Breast epithelium (tissue), 3 donors: ENCODE results near the gene BPIFB3.

ENCODE experiments used
- POLR2A ChIP-seq: fragments of 450-650 bp; IDR thresholded peaks from one replicate; pipeline ENCODE4 v1.6.1; 2016; ENCODE audit warnings: antibody characterized with exemption, mild to moderate bottlenecking, moderate library complexity
- TF ChIP-seq, protein P1 (sequence below), 3 donors: fragments of 450-650 bp; IDR thresholded peaks; one replicate each; pipeline ENCODE4 v1.5.1; 2016 to 2017; ENCODE audit warnings: antibody characterized with exemption in 3 of 3, mild to moderate bottlenecking in 3 of 3, moderate library complexity in 3 of 3

DNA sequence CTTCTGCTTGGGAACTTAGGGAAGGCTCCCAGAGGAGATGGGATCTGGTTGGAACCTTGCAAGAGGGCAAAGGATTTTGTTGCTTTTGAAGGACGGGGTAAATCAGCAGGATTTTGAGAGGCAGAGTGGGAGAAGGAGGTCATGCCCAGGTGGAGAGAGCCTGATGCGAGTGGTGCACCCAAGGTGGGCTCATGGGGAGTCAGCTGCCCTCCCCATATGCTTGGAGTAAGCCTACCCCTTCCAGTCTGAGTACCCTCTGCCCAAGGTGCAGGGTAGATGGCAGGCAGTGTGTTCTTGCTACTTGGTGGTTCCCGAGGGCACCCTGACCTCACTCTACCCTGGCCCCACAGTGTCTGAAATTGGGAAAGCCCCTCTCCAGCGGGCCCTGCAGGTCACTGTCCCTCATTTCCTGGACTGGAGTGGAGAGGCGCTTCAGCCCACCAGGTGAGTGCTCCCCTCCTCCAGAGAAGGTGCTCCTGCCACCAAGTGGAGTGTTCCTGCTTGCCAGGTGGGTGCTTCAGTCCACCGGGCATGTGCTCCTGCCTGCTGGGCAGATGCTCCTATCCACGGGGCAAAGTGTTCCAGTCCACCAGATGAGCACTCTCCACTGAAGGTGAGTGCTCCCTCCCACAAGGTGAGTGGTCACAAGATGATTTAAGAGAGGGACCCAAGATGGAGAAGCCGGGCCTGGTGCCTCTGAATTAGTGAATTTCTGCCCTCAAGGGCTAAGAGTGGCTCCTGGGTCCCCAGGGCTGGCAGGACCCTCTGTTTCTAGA lies 42.8 kb upstream of the BPIFB3 start:
- TF ChIP-seq, protein P1, sequence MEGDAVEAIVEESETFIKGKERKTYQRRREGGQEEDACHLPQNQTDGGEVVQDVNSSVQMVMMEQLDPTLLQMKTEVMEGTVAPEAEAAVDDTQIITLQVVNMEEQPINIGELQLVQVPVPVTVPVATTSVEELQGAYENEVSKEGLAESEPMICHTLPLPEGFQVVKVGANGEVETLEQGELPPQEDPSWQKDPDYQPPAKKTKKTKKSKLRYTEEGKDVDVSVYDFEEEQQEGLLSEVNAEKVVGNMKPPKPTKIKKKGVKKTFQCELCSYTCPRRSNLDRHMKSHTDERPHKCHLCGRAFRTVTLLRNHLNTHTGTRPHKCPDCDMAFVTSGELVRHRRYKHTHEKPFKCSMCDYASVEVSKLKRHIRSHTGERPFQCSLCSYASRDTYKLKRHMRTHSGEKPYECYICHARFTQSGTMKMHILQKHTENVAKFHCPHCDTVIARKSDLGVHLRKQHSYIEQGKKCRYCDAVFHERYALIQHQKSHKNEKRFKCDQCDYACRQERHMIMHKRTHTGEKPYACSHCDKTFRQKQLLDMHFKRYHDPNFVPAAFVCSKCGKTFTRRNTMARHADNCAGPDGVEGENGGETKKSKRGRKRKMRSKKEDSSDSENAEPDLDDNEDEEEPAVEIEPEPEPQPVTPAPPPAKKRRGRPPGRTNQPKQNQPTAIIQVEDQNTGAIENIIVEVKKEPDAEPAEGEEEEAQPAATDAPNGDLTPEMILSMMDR (IDR thresholded peaks at IDR 0.05), result no peak
- no peak for TF ChIP-seq POLR2A
